Putamen (tissue), 1 donor: ENCODE measurements around the gene TUBB1.
A peak's percentile ranks its signal among the peaks of the same experiment; 100 is the strongest.

Experiments
- DNase-seq: peaks from one replicate; pipeline ENCODE4 v3.0.0-alpha.2; 2016; ENCODE audit warnings: low spot score

TUBB1 gene

DNA sequence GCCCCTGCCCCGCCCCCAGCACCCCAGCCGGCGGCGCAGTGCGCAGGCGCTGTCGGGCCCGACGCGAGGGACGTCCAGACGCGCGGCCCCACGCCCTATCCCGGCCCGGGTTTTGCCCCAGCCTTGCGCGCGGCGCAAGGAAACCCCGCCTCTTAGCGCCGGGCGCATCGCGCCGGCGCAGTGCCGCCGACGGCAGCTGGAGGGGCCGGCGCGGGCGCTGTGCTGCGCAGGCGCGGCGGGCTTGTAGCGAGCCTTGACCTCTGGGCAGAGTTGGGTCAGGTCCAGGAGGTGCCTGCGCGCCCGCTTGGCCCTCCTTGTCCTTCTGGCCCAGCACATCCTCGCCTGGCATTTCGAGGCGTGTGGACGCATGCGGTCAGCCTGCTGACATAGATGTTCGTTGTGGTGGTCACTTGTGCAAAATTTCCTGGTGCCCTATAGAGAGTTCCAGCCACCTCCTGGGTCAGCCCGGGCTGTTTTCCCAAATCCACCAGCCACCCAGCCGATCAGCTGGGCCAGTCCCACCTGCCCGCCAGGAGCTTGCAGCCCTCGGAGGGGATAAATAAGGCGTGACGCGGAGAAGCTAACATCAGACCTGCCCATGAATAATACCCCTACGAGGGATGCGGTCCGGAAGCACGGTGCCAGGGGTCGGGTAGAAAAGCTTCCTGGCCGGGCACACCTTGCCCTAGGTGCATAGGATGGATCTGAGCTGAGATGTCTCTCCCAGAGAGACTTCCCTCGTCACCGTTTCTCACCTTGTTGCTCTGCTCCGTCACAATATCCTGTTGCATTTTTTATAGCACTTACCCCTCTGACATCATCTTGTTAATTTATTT, 23.8 kb downstream of the TUBB1 start:
- DNase-seq: peak; percentile 95

DNA sequence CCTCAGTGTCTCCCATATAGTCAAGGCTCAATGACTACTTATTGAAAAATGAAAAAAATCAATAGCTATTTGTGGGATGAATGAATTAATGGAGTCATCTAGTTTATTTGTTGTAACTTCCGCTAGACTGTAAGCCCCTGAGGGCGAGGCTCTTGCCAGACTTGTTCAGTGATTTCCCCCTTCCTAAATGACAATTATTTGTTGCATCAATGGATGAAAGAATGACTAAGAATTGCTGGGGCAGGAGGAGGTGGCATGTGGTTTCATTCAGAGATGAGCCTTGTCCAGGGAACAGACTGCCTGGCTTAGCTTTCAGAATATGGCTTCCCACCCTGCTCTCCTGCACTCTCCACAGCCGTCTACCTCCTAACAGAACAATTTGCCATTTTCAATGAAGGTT, 24.5 kb downstream of the TUBB1 start:
- DNase-seq: no peak

DNA sequence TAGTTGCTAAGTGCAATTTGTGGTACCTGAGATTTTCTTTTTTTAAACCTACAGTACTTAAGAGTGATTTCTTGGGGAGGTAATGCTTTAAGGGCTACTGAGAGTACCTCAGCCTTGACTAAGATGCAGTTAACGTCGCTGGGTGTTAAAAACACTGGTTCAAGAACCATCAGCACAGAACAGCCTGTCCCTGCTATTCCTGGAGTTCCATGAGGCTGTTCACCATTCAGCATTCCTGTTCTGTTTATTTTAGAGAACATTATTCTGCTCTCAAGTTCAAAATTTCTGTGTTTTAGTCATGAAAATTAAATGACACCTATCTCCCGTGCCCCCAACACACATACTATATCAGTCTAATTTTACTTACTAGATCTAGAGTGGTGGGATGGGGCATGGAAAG, 25.1 kb downstream of the TUBB1 start:
- no peak for DNase-seq

DNA sequence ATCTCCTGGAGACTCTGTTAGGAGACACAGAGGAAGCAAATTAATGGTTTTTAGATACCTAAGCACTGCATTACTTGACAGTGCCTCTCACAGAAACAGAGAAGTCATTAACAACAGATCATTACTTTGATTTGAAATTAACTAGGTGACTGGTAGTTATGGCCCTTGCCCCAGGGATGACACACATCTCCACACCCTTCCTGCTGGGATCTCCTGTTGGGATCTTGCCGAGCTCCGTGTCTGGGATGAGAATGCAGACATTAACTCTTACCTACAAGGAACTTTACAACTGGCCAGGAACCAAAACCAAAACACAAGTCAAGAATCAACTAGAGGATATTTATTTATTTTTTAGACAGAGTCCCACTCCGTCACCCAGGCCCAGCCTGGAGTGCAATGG, 25.6 kb downstream of the TUBB1 start:
- no peak for DNase-seq

DNA sequence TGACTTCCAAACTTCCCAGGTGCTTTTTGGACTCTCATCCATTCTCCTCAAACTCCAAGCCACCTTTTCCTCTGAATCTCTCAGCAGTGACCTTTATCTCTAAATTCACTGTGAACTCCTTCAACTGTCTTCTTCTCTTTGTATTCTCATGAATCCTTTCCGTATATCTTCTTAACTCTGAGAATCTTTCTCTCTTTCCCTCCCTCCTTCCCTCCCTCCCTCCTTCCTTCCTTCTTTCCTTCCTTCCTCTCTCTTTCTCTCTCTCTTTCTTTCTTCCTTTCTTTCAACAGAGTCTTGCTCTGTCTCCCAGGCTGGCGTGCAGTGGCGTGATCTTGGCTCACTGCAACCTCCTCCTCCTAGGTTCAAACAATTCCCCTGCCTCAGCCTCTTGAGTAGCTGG, 27.6 kb downstream of the TUBB1 start:
- no peak for DNase-seq

DNA sequence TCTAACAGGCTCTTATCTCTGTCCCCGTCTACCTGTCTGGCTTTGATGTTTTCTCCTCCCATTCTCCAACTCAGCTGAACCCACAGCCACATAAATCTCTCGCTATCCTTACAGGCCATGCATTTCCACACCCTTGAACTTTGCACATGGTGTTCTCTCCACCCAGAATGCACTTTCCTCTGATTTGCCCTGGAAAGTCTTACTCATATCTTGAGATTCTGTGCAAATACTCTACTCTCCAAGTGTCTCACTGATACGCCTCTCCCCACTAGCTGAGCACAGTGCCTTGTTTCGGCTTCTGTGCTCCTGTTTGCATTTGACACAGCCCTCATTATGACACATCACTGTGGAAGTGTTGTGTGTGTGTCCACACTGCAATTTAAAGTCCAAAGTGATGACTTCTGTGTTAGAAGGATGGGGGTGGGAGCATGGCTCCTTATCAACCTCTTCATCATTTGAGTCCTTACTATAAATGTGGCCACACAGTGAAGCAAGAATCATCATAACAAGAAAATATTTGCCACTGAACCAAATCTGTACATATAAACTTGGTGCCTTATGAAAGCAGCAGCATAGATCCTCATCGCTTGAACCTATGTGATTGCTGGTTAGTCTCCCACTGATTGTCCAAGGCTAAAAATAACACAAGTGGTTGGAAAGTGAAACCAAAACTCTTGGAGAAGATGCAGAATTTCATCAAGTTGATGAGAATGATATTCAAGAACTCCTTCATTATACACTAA, 28.9 kb downstream of the TUBB1 start:
- no peak for DNase-seq

DNA sequence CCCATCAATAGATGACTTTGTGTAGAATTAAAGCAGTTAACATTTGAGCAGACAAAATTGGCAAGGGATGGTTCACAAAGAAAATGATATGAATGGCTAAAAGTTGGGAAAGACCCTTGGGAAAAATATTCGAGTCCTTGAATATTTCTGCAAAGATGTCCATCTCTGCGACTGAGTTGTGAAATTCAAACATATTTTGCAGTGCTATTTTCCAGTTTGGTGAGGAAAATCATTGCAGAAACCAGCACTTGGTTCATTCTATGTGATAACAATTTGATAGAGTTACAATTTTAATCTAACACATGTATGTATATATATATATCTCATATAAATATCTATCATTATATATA, 29.4 kb downstream of the TUBB1 start:
- no peak for DNase-seq

DNA sequence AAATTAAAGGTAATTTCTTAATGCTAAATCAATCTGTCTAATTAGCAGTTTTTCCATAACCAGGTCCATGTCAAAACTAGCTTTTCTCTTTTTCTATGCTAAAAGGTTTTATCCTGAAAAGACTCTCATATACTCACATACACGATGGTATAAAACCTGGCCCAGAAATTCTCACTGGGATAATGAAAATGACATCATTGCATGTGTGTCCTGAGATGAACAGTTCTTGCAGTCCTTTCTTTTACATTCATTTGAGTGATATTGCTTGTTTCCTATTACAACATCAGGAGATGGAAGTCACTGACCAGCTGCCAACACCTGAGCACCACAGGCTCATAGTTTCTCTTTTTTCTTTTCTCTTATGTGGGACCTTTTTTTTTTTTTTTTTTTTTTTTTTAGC, 31.2 kb downstream of the TUBB1 start:
- DNase-seq: no peak

DNA sequence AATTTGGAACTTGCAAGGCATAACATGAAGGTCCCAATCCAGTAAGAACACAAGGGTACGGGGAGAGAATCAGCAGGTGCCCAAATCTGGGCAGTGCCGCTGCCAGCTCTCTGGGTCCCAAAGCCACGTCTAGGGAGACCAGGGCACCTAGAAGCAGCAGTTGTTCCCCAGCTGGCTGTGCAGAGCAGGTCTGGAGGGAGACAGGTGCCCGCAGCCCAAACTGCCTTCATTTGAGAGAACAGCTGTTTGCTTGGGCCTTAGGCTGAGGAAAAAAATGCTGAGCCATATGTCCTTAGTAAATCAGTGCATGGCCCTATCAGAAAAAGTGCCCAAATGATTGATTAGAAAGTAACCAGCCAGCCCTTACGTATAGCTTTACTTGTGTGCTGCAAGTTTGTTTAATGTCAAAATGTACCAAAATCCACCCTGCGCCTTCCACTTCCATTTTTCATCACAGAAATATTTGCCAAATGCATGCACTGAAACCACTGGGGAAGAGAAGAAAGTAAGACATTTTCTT, 32.5 kb downstream of the TUBB1 start:
- no peak for DNase-seq

DNA sequence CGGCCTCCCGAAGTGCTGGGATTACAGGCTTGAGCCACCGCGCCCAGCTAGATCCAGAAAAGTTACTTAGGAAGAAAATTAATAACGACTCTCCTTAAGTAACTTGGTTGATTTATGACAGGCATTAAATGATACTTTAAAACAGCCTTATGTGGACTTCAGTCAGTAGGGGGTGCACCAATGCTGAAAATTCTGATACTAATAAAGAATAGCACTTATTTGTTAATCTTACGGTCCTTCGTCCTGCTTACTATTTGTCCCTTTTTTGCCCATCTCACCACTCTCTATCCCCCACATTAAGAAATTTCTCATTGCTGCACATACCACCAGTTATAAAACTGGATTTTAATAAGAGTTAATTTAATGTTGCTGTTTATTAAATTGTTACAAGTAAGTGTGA, 36.1 kb downstream of the TUBB1 start:
- DNase-seq: no peak

DNA sequence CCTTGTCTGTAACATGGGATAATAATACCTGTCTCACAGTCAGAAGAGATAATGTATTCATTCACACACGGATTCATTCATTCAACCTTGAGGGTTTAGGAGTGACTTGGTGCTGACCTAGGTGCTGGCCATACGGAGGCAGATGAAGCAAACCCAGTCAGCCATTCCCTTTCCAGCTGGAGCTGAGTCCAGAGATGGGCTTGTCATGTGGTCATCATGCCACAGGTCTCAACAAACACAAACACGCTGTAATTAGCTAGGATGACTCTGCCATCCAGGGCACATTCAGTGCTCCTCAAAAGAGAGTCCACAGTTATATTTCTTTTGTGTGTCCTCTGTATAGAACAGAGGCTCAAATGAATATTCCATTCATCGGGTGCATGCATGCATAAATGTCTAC, 42.9 kb downstream of the TUBB1 start:
- DNase-seq: no peak

DNA sequence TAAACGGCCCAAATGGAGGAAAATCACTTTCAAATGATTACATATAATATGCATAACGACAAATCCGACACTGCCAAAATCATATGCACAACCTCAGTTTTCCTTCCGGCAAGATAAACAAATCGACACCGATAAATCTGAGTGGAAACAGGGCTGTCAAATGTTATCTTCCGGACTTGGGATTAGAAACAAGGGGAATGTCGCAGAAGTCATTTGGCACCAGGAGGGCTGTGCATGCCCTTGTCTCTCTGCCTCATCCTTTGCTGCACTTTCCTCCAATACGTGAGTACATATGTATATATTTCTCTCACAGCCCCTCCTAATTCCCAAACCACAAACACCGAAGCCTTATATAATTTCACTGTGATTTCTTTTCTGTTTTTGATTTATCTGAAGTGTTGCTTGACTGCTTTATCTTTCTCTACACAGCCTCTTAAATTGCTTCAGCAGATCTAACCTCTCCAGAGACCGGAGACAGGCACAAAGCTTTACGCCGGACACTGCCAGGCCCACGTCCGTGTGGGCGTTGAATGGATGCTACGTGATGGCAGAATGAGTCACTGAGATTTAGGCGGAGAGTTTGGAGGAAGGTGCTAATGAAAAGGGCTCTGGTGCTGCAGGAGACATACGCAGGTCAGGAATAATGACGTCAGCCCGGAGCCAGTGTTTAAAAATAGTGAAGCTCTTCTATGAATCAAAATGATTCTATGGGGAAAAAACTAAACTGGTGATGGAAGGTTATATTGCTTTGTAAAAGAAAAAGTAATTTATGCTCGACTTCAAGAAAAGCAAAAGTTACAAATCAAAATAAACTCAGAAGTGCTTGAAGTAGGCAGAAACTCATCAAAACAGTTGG, 44.4 kb downstream of the TUBB1 start:
- no peak for DNase-seq

DNA sequence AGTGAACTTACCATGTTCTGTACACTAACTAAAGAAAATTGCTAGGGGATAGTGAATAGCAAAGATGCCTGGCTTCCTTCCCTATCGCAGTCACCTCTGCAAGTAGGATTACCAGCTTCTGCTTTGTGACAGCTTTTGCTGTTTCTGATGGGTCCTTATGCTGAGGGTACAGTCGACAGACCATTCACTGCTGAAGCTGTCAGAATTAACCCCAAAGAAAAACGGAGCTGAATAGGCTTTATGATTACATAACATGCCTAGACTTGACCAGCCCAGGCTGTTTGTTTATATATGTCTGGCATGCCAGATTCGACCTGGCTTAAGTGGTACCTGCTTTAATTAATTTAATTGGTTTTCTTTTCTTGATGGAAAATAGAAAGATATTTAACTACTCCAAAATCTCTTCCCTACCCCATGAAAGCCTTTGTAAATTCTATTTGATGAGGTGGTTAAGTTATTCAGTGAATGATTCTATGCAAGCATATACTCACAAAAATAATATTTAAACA, 45.0 kb downstream of the TUBB1 start:
- no peak for DNase-seq

DNA sequence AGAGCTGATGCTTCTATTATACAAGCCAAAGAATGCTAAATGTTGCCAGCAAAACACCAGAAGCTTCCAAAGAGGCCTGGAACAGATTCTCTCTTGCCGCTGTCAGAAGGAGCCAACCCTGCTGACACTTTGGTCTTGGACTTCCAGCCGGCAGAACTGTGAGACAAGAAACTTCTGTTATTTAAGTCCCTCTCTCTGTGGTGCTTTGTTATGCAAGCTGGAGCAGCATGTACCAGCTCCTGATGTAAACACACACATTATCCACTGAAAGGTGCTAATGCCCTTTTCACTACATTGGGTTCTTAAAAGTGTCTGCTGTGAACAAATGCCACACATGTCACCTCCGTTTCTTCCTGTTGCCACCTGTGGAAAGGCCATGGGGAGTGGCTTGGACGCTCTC, 49.3 kb downstream of the TUBB1 start:
- no peak for DNase-seq

DNA sequence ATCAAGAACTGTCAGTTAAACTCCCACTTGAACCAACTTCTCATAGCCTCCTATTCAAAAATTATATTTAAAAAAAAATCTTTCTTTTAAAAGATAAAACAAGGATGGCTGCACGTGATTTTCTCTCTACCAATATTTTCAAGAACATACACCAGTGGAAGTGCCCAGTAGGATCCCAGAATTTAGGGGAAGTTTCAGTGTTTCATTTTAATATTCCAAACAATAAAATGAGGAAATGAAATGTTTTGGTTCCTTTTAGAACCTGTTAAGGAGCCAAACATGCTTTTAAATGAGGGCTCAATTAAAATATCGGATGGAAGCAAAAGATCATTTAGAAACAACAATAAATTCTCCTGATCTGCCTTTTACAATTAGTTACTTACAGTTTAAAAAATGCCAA, 49.8 kb downstream of the TUBB1 start:
- DNase-seq: no peak

DNA sequence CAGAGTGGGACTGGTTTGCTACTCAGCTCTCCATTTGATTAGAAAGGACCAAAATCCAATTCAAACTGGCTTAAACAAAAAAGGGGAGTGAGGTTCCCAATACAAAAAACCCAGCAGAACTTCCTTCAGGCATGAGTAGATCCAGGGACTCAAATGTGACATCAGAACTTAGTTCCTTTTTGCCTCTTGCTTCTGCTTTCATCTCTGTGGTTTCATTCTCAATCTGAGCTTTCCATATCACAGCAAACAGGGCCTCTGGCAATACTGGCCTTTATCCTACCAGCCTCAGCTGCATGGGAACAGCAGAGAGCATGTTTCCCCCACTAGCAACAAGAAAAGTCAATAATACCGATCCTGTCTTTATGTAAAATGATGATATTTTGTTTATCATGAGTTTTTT, 52.0 kb downstream of the TUBB1 start:
- no peak for DNase-seq

DNA sequence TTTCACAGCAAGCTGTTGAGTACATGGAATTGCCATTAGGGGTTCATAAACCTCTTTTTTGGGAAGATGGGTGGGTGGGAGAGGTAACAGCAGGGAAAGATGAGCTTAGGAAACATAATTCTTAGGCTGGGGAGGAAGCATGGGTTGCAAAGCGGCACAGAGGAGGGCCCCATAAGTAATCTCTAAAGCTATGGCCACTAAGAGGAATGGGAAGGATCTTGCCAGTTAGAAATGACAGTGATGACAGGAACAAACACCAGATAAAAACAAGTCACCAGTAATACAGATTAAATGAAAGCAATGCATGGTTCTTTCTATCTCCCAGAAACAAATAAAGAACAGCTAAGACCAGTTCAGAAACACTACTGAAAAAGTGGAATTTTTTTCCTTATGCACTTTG, 54.4 kb downstream of the TUBB1 start:
- DNase-seq: no peak

DNA sequence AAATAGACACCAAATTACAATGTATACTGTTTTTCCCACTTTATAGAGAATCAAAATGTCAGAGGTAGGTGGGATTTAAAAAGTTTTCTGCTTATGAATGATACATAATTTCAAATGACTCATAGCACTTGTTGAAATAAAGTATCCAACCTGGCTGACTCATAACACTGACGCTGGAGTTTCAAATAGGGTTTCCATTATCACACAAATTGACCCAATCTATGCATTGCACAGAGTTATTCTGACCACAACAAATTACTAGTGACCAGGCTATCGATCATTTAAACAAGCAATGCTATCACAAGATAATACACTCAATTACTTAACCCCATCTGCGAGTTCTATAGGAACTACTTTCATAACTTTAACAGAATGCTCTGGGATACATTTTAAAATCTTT, 55.2 kb downstream of the TUBB1 start:
- DNase-seq: no peak

DNA sequence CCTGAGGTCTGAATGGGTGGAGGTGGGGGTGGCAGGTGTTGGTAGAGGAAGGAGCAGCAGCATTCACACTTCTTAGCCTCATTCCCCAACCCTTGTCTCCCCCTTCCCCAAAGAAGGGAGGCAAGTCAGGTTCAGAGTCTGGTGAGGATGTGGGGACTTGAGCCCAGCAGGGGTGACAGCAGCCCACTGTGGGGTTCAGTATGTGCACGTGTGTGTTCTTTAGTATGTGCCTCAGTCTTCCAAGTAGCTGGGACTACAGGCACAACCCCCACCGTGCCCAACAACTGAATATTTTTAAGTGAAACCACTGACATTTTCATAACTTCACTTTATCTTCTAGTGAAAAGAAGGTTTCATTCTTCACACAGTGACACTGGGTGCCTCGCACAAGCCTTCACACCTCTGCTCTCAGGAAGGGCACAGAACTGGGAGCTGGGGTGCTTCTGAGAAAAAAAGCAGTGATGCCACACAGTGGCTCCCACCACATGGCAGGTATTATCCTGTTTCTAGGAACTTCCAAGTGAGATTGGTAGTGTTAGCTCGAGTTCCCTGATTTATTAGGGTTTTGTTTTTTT, 56.8 kb downstream of the TUBB1 start:
- DNase-seq: no peak
